WTC11 (cell line): Measurements from ENCODE around the gene CCND1. TPM values are rescaled to one million over a fixed set of nuclear protein-coding genes. Genes with fewer than 3 reads are reported as not detected.

Experiments used
- ATAC-seq: fragments of 200-7000 bp; cut with Tn5 transposase; 2 replicates; pipeline ENCODE4 v1.10.0; 2021; ENCODE audit warnings: mild to moderate bottlenecking, moderate library complexity
- CTCF ChIA-PET: fragments of 300-600 bp; sonication (Branson Sonifier 250); formaldehyde crosslinking; loops from one replicate; lab custom pipeline; 2021; ENCODE audit warnings: antibody characterized with exemption; lab: Charles Lee
- POLR2A ChIA-PET: fragments of 350-600 bp; sonication (Branson Sonifier 250); formaldehyde crosslinking; loops from one replicate; lab custom pipeline; 2021; ENCODE audit warnings: antibody characterized with exemption; lab: Charles Lee
- DNase-seq: peaks from one replicate; pipeline ENCODE4 v3.0.0; 2021; ENCODE audit warnings: low spot score
- H3K27ac Mint-ChIP-seq: 2 replicates; pipeline ENCODE4 v1.8.0; 2021; ENCODE audit warnings: mixed read lengths
- H3K27me3 Mint-ChIP-seq: 2 replicates; pipeline ENCODE4 v1.8.0; 2021; ENCODE audit warnings: low read depth, mild to moderate bottlenecking, moderate library complexity, mixed read lengths
- H3K36me3 Mint-ChIP-seq: 2 replicates; pipeline ENCODE4 v1.8.0; 2021; ENCODE audit warnings: mixed read lengths
- H3K4me1 Mint-ChIP-seq: 2 replicates; pipeline ENCODE4 v1.8.0; 2022; ENCODE audit warnings: mixed read lengths
- H3K4me3 Mint-ChIP-seq: 2 replicates; pipeline ENCODE4 v1.8.0; 2021; ENCODE audit warnings: mild to moderate bottlenecking, moderate library complexity, mixed read lengths
- H3K9me3 Mint-ChIP-seq: 2 replicates; pipeline ENCODE4 v1.8.0; 2021; ENCODE audit warnings: mixed read lengths
- ARID4B ChIP-seq: sonication (generic); formaldehyde crosslinking; IDR thresholded peaks from 2 replicates; pipeline ENCODE4 v1.8.0; 2023; ENCODE audit warnings: missing genetic modification reagents, mild to moderate bottlenecking, borderline replicate concordance
- CDX4 ChIP-seq: fragments of 250-450 bp; sonication (Bioruptor Pico); IDR thresholded peaks from 2 replicates; pipeline ENCODE4 v1.9.0; 2021; ENCODE audit warnings: moderate library complexity, mild to moderate bottlenecking, inconsistent platforms, borderline replicate concordance
- CREM ChIP-seq: sonication (generic); formaldehyde crosslinking; IDR thresholded peaks from 2 replicates; pipeline ENCODE4 v1.8.1; 2022; ENCODE audit warnings: mild to moderate bottlenecking, missing genetic modification reagents, moderate library complexity
- E2F5 ChIP-seq: sonication (generic); formaldehyde crosslinking; IDR thresholded peaks from 2 replicates; pipeline ENCODE4 v1.8.1; 2022; ENCODE audit warnings: mild to moderate bottlenecking, moderate library complexity, missing genetic modification reagents
- ESRRA ChIP-seq: sonication (generic); formaldehyde crosslinking; IDR thresholded peaks from 2 replicates; pipeline ENCODE4 v1.8.1; 2022; ENCODE audit warnings: mild to moderate bottlenecking, missing genetic modification reagents, borderline replicate concordance
- GTF2I ChIP-seq: fragments of 250-450 bp; sonication (Bioruptor Pico); conservative IDR thresholded peaks from 2 replicates; pipeline ENCODE4 v1.4.0; 2021; ENCODE audit warnings: mild to moderate bottlenecking
- MYBL2 ChIP-seq: sonication (generic); formaldehyde crosslinking; IDR thresholded peaks from 2 replicates; pipeline ENCODE4 v1.8.1; 2023; ENCODE audit warnings: mild to moderate bottlenecking, moderate library complexity, missing genetic modification reagents
- NR2C2 ChIP-seq: sonication (generic); formaldehyde crosslinking; IDR thresholded peaks from 2 replicates; pipeline ENCODE4 v1.8.0; 2022; ENCODE audit warnings: mild to moderate bottlenecking, missing genetic modification reagents
- NR3C1 ChIP-seq: sonication (generic); formaldehyde crosslinking; conservative IDR thresholded peaks from 2 replicates; pipeline ENCODE4 v1.8.1; 2023; ENCODE audit warnings: low read depth, mild to moderate bottlenecking, missing genetic modification reagents
- TEAD1 ChIP-seq: sonication (generic); formaldehyde crosslinking; IDR thresholded peaks from 2 replicates; pipeline ENCODE4 v1.8.0; 2022; ENCODE audit warnings: mild to moderate bottlenecking, missing genetic modification reagents
- ZBTB43 ChIP-seq: sonication (generic); formaldehyde crosslinking; IDR thresholded peaks from 2 replicates; pipeline ENCODE4 v1.8.1; 2023; ENCODE audit warnings: mild to moderate bottlenecking, missing genetic modification reagents
- ZNF121 ChIP-seq: sonication (generic); formaldehyde crosslinking; IDR thresholded peaks from 2 replicates; pipeline ENCODE4 v1.8.0; 2023; ENCODE audit warnings: missing genetic modification reagents
- ZNF396 ChIP-seq: fragments of 250-450 bp; sonication (Bioruptor Pico); IDR thresholded peaks from 2 replicates; pipeline ENCODE4 v1.8.0; 2021; ENCODE audit warnings: mild to moderate bottlenecking, moderate library complexity, borderline replicate concordance
- ZNF671 ChIP-seq: fragments of 250-450 bp; sonication (Bioruptor Pico); IDR thresholded peaks from 2 replicates; pipeline ENCODE4 v1.8.0; 2021; ENCODE audit warnings: mild to moderate bottlenecking
- total RNA-seq: library from RNA; stranded (reverse); gene quantifications from 3 replicates; pipeline ENCODE4 v1.2.3, GENCODE V29; 2021
- TF ChIP-seq, protein P1 (sequence below): sonication (generic); formaldehyde crosslinking; IDR thresholded peaks from 2 replicates; pipeline ENCODE4 v1.8.0; 2022; ENCODE audit warnings: missing genetic modification reagents

The CCND1 gene
- total RNA-seq, 1 experiment from 2014 or later: 212 TPM

DNA sequence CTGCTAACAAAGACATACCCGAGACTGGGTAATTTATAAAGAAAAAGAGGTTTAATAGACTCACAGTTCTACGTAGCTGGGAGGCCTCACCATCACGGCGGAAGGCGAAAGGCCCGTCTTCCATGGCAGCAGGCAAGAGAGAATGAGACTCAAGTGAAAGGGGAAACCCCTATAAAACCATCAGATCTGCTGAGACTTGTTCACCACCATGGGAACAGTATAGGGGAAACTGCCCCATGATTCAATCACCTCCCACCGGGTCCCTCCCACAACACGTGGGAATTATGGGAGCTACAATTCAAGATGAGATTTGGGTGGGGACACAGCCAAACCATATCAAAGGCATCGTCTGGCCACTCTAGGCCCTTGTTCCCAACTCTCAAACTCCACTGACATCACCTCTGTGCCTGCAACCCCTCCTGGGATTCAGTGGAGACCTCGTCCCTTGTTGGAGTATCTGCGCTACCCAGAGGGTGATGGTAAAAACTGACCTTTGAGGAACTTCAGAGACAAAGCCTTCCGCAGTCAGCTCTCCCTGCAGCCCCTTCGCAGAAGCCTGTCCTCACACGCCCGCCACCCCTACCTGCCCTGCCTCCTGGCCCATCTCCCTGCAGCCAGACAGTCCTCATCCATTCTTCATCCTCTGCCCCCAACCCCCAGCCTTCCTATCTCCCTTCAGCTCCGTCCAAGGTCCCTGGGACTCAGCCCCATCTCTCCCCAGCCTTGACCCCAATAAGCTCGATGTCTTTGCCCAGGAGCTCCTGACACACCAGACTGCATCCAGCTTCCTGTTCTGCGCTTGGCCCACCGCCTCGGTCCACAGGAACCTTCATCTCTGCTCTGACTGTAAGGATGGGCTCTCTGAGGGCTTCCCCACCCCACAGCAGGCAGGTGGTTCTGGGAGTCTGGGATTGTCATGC lies 15.8 kb downstream of the CCND1 start:
- DNase-seq (no peak), ATAC-seq (no peak)
- Mint-ChIP-seq H3K36me3 (peaks cover 14% of the 10 kb centered on the region), H3K27ac (no peak overlapping the region), H3K4me1 (peaks cover 28% of the 10 kb centered on the region), H3K27me3 (no peaks in the 10 kb centered on the region), H3K9me3 (no peaks in the 10 kb centered on the region), H3K4me3 (no peak overlapping the region)
- POLR2A ChIA-PET: interaction anchor here (1.0 to 2.3 kb wide), 4 partner anchors 12 to 19 kb away, joined by 3 to 9 read pairs (median 6); partner anchors contain the start of gene LTO1
- TF ChIP-seq NR3C1 (CRISPR knock-in tag) (no peak), NR2C2 (no peak), MYBL2 (no peak), ESRRA (CRISPR knock-in tag) (no peak), ZNF671 (CRISPR knock-in tag) (no peak), GTF2I (CRISPR knock-in tag) (no peak), TEAD1 (CRISPR knock-in tag) (no peak), ZNF121 (no peak), CREM (CRISPR knock-in tag) (no peak), ARID4B (CRISPR knock-in tag) (no peak), ZBTB43 (CRISPR knock-in tag) (no peak), E2F5 (CRISPR knock-in tag) (no peak), ZNF396 (no peak), CDX4 (CRISPR knock-in tag) (no peak)
- TF ChIP-seq, protein P1, sequence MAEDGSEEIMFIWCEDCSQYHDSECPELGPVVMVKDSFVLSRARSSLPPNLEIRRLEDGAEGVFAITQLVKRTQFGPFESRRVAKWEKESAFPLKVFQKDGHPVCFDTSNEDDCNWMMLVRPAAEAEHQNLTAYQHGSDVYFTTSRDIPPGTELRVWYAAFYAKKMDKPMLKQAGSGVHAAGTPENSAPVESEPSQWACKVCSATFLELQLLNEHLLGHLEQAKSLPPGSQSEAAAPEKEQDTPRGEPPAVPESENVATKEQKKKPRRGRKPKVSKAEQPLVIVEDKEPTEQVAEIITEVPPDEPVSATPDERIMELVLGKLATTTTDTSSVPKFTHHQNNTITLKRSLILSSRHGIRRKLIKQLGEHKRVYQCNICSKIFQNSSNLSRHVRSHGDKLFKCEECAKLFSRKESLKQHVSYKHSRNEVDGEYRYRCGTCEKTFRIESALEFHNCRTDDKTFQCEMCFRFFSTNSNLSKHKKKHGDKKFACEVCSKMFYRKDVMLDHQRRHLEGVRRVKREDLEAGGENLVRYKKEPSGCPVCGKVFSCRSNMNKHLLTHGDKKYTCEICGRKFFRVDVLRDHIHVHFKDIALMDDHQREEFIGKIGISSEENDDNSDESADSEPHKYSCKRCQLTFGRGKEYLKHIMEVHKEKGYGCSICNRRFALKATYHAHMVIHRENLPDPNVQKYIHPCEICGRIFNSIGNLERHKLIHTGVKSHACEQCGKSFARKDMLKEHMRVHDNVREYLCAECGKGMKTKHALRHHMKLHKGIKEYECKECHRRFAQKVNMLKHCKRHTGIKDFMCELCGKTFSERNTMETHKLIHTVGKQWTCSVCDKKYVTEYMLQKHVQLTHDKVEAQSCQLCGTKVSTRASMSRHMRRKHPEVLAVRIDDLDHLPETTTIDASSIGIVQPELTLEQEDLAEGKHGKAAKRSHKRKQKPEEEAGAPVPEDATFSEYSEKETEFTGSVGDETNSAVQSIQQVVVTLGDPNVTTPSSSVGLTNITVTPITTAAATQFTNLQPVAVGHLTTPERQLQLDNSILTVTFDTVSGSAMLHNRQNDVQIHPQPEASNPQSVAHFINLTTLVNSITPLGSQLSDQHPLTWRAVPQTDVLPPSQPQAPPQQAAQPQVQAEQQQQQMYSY (CRISPR knock-in tag): no peak
- CTCF ChIA-PET: interaction anchor here (0.9 to 4.3 kb wide), 6 partner anchors 12 to 555 kb away, joined by 4 to 31 read pairs (median 14); no protein-coding TSS in a partner anchor
